Endothelial cell of umbilical vein (primary cell): ENCODE data around the gene RARRES2. TPM values are rescaled to one million over a fixed set of nuclear protein-coding genes. Genes with fewer than 3 reads are reported as not detected.

Source experiments
- BruUV-seq: library from RNA; stranded (reverse); fragments of 400-500 nt; replicated peaks from 2 replicates; lab custom pipeline; 2021; lab: Mats Ljungman, UMichigan
- CTCF ChIA-PET: fragments of 300-600, 350-600 bp; sonication (Branson Sonifier 250); formaldehyde crosslinking; loops from one replicate; lab custom pipeline; 2021; ENCODE audit warnings: antibody characterized with exemption, inconsistent platforms; lab: Charles Lee
- POLR2A ChIA-PET: fragments of 300-600, 350-600 bp; sonication (Branson Sonifier 250); formaldehyde crosslinking; loops from one replicate; lab custom pipeline; 2021; ENCODE audit warnings: antibody characterized with exemption, inconsistent platforms; lab: Charles Lee
- DNase-seq: peaks from one replicate; pipeline ENCODE4 v3.0.0-alpha.2; 2011; ENCODE audit warnings: low read depth, low spot score
- FAIRE-seq: peaks from 2 replicates; lab custom pipeline; 2011; peaks lifted over from hg19 to GRCh38; lab: Jason Lieb, UNC
- H2AFZ ChIP-seq: 2 replicates; pipeline ENCODE4 v1.6.0; 2012; ENCODE audit warnings: low read depth, low read length, control low read depth, inconsistent platforms
- H3K27ac ChIP-seq: 2 replicates; pipeline ENCODE4 v1.5.1; 2011; ENCODE audit warnings: low read depth, mild to moderate bottlenecking, control low read depth, low read length, moderate library complexity; ENCODE audit not compliant: insufficient read depth
- H3K27me3 ChIP-seq, 2 experiments: 2 replicates each; pipeline versions ENCODE4 v1.6.0 to v1.6.1; 2011; ENCODE audit warnings: low read length in 2 of 2, mixed read lengths in 1 of 2; ENCODE audit not compliant: control insufficient read depth in 2 of 2, insufficient read depth in 2 of 2
- H3K36me3 ChIP-seq, 2 experiments: 2 replicates in 1 of 2; 3 replicates in 1 of 2; pipeline ENCODE4 v1.5.1; 2011; ENCODE audit warnings: low read length in 2 of 2, mild to moderate bottlenecking in 1 of 2, moderate library complexity in 1 of 2; ENCODE audit not compliant: control insufficient read depth in 2 of 2, insufficient read depth in 2 of 2; ENCODE audit errors: extremely low read depth in 1 of 2
- H3K4me1 ChIP-seq: 3 replicates; pipeline ENCODE4 v1.5.1; 2011; ENCODE audit warnings: mild to moderate bottlenecking, low read length; ENCODE audit not compliant: control insufficient read depth, insufficient read depth; ENCODE audit errors: extremely low read depth
- H3K4me2 ChIP-seq: 2 replicates; pipeline ENCODE4 v1.6.1; 2011; ENCODE audit warnings: low read length, control low read depth, mixed read lengths; ENCODE audit not compliant: insufficient read depth
- H3K4me3 ChIP-seq, 3 experiments: fragments of 200-600 bp in 1 of 3; sonication (generic), shearing (Covaris generic) in 1 of 3; replicated peaks in 1 of 3; 2 replicates each; pipeline ENCODE4 v1.5.1; 2011 to 2016; ENCODE audit warnings: control low read depth in 3 of 3, low read length in 3 of 3, mild to moderate bottlenecking in 2 of 3, inconsistent platforms in 1 of 3, low read depth in 1 of 3, moderate library complexity in 1 of 3; ENCODE audit not compliant: insufficient read depth in 1 of 3
- H3K79me2 ChIP-seq: 2 replicates; pipeline ENCODE4 v1.6.0; 2012; ENCODE audit warnings: low read length, inconsistent platforms; ENCODE audit not compliant: control insufficient read depth, insufficient read depth
- H3K9ac ChIP-seq: replicated peaks from 2 replicates; pipeline ENCODE3; 2011; ENCODE audit warnings: low read length, control low read depth; ENCODE audit not compliant: insufficient read depth; ENCODE audit errors: extremely low read depth
- H3K9me1 ChIP-seq: replicated peaks from 3 replicates; pipeline ENCODE4 v1.6.0; 2011; ENCODE audit warnings: mild to moderate bottlenecking, low read length; ENCODE audit not compliant: control insufficient read depth, insufficient read depth; ENCODE audit errors: extremely low read depth
- H3K9me3 ChIP-seq: replicated peaks from 2 replicates; pipeline ENCODE4 v1.5.1; 2012; ENCODE audit warnings: low read length, inconsistent platforms; ENCODE audit not compliant: control insufficient read depth, insufficient read depth
- H4K20me1 ChIP-seq: replicated peaks from 2 replicates; pipeline ENCODE3; 2011; ENCODE audit warnings: mild to moderate bottlenecking, low read length; ENCODE audit not compliant: control insufficient read depth, insufficient read depth; ENCODE audit errors: extremely low read depth
- EZH2 ChIP-seq: IDR thresholded peaks from 2 replicates; pipeline ENCODE4 v1.6.1; 2012; ENCODE audit warnings: borderline replicate concordance, low read depth, mild to moderate bottlenecking, moderate library complexity, low read length, inconsistent platforms; ENCODE audit not compliant: severe bottlenecking
- FOS ChIP-seq: IDR thresholded peaks from 2 replicates; pipeline ENCODE4 v1.6.1; 2011; ENCODE audit warnings: mild to moderate bottlenecking, low read length, moderate library complexity, borderline replicate concordance; ENCODE audit not compliant: insufficient read depth
- GATA2 ChIP-seq: IDR thresholded peaks from 2 replicates; pipeline ENCODE4 v1.7.0; 2011; ENCODE audit warnings: low read depth, mild to moderate bottlenecking, moderate library complexity, mixed read lengths, low read length; ENCODE audit not compliant: insufficient read length, insufficient read depth
- JUN ChIP-seq: IDR thresholded peaks from 2 replicates; pipeline ENCODE4 v1.6.1; 2011; ENCODE audit warnings: borderline replicate concordance, low read depth; ENCODE audit not compliant: insufficient read length, insufficient read depth
- MYC ChIP-seq: IDR thresholded peaks from one replicate; pipeline ENCODE4 v1.6.1; 2011; ENCODE audit warnings: mild to moderate bottlenecking, low read depth, low read length
- POLR2A ChIP-seq: IDR thresholded peaks from 2 replicates; pipeline ENCODE4 v1.6.1; 2012; ENCODE audit warnings: low read depth, mild to moderate bottlenecking, control low read depth, low read length
- POLR2AphosphoS5 ChIP-seq: IDR thresholded peaks from 2 replicates; pipeline ENCODE4 v1.6.1; 2012; ENCODE audit warnings: low read depth, mild to moderate bottlenecking, control low read depth, low read length, moderate library complexity; ENCODE audit not compliant: insufficient read depth
- dilution Hi-C: fragments of 300-500 bp; cut with MboI; formaldehyde crosslinking; loops from one replicate; pipeline ENCODE4 v1.15.0; 2019; ENCODE audit warnings: low sequenced_read_pairs; ENCODE audit not compliant: extremely low pct_ligation_motif_present
- intact Hi-C: fragments of 100-400 bp; cut with micrococcal nuclease; formaldehyde crosslinking; loops from one replicate; pipeline ENCODE4 v1.10.0; 2022
- polyA plus RNA-seq, 4 experiments: library from polyadenylated mRNA; depleted of rRNA in 3 of 4; stranded (reverse) in 3 of 4; unstranded in 1 of 4; fragments of >200 nt; gene quantifications; 2 replicates each; pipeline versions ENCODE4 v1.2.1 to v1.2.3, GENCODE V29; 2011 to 2012; ENCODE audit warnings: missing spikeins in 1 of 4
- total RNA-seq: library from RNA; stranded (reverse); gene quantifications from 2 replicates; pipeline ENCODE4 v1.2.3, GENCODE V29; 2021
- TF ChIP-seq, protein P1 (sequence below), 2 donors: IDR thresholded peaks; 1 replicate in 1 of 2; 2 replicates in 1 of 2; pipeline ENCODE4 v1.5.1; 2011; ENCODE audit warnings: low read length in 2 of 2, mild to moderate bottlenecking in 2 of 2, moderate library complexity in 2 of 2, control low read depth in 1 of 2, inconsistent platforms in 1 of 2, low read depth in 1 of 2; ENCODE audit not compliant: insufficient read depth in 1 of 2; ENCODE audit errors: extremely low read depth in 1 of 2
- TF ChIP-seq, protein P2 (sequence below): IDR thresholded peaks from 2 replicates; pipeline ENCODE4 v1.6.1; 2011; ENCODE audit not compliant: insufficient read depth, insufficient read length

RARRES2 gene
- total and polyA plus RNA-seq, 2 donors (not counting 3 experiments of a cell fraction or from before 2014, with no cell fraction given): not detected

DNA sequence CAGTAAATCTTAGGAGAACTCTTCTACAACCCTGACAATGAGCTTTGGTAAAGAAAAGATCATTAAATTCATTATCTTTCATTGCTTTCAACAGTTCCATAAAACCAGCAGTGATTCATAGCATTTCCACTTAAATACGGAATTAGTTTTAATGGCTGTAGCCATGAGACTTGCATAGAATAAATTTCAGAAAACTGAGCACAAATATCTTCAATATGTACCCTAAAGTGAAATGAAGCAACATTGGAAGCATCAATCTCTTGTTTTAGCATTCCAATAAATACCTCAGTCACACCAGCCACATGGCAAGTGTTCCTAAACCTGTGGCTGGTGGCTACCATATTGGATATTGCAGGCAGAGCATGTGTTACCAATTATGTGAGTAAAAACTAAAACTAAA lies 3.6 kb upstream of the RARRES2 start:
- ChIA-PET POLR2A (no interaction called here), CTCF (no interaction called here)
- Histone ChIP-seq H3K79me2 (no peaks in the 10 kb centered on the region), H3K4me3 (no peak overlapping the region), H3K4me1 (no peaks in the 10 kb centered on the region), H3K27ac (no peak overlapping the region), H3K27me3 (peaks cover 25 to 32% of the 10 kb centered on the region in 2 experiments), H3K9me3 (no peaks in the 10 kb centered on the region), H3K36me3 (no peaks in the 10 kb centered on the region), H4K20me1 (no peaks in the 10 kb centered on the region), H3K9me1 (no peaks in the 10 kb centered on the region), H2AFZ (no peak overlapping the region), H3K9ac (no peak overlapping the region), H3K4me2 (no peak overlapping the region)
- DNase-seq (no peak), FAIRE-seq (no peak)
- dilution Hi-C loops (no loop called here), intact Hi-C loops (no loop called here)
- no TSS peak for BruUV-seq
- TF ChIP-seq, protein P1, sequence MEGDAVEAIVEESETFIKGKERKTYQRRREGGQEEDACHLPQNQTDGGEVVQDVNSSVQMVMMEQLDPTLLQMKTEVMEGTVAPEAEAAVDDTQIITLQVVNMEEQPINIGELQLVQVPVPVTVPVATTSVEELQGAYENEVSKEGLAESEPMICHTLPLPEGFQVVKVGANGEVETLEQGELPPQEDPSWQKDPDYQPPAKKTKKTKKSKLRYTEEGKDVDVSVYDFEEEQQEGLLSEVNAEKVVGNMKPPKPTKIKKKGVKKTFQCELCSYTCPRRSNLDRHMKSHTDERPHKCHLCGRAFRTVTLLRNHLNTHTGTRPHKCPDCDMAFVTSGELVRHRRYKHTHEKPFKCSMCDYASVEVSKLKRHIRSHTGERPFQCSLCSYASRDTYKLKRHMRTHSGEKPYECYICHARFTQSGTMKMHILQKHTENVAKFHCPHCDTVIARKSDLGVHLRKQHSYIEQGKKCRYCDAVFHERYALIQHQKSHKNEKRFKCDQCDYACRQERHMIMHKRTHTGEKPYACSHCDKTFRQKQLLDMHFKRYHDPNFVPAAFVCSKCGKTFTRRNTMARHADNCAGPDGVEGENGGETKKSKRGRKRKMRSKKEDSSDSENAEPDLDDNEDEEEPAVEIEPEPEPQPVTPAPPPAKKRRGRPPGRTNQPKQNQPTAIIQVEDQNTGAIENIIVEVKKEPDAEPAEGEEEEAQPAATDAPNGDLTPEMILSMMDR (IDR thresholded peaks at IDR 0.05; ENCODE audit: extremely low read depth in 1 of 2, insufficient read depth in 1 of 2, low read depth in 1 of 2, low read length in 2 of 2): no peak
- TF ChIP-seq GATA2: no peak

DNA sequence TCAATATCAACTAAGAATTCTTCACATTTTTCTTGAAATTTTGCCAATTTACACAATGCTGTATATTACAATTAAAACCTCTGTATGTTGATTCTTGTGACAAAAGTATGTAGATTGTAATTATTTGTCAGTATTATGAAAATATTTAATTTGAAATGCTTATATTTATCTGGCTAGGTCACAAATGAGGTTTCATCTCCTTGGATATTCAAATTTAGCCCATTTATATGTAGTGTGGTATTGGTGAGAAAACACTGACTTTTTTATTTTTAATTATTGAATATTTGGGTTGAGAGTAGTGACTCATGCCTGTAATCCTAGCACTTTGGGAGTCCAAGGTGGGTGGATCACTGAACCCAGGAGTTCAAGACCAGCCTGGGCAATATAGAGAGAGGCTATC lies 2.9 kb upstream of the RARRES2 start:
- Histone ChIP-seq H3K4me3 (no peak overlapping the region), H3K9me3 (no peaks in the 10 kb centered on the region), H3K27me3 (peaks cover 25 to 35% of the 10 kb centered on the region in 2 experiments), H4K20me1 (no peaks in the 10 kb centered on the region), H3K4me2 (no peak overlapping the region), H3K27ac (no peak overlapping the region), H3K9ac (no peak overlapping the region), H3K79me2 (no peaks in the 10 kb centered on the region), H3K9me1 (no peaks in the 10 kb centered on the region), H2AFZ (no peak overlapping the region), H3K36me3 (no peaks in the 10 kb centered on the region), H3K4me1 (no peaks in the 10 kb centered on the region)
- DNase-seq: no peak
- dilution Hi-C loops: no loop called here
- TF ChIP-seq EZH2 (no peak), JUN (no peak), FOS (no peak), MYC (no peak), GATA2 (no peak), POLR2A (no peak), POLR2AphosphoS5 (no peak)
- TF ChIP-seq, protein P1 (IDR thresholded peaks at IDR 0.05; ENCODE audit: extremely low read depth in 1 of 2, insufficient read depth in 1 of 2, low read depth in 1 of 2, low read length in 2 of 2): no peak
- TF ChIP-seq, protein P2, sequence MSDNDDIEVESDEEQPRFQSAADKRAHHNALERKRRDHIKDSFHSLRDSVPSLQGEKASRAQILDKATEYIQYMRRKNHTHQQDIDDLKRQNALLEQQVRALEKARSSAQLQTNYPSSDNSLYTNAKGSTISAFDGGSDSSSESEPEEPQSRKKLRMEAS: no peak
- intact Hi-C loops: no loop called here
- BruUV-seq: no TSS peak
- ChIA-PET CTCF (no interaction called here), POLR2A (no interaction called here)
- no peak for FAIRE-seq
